ENCODE results near the gene INPPL1.
A peak's percentile ranks its signal among the peaks of the same experiment; 100 is the strongest.

DNA sequence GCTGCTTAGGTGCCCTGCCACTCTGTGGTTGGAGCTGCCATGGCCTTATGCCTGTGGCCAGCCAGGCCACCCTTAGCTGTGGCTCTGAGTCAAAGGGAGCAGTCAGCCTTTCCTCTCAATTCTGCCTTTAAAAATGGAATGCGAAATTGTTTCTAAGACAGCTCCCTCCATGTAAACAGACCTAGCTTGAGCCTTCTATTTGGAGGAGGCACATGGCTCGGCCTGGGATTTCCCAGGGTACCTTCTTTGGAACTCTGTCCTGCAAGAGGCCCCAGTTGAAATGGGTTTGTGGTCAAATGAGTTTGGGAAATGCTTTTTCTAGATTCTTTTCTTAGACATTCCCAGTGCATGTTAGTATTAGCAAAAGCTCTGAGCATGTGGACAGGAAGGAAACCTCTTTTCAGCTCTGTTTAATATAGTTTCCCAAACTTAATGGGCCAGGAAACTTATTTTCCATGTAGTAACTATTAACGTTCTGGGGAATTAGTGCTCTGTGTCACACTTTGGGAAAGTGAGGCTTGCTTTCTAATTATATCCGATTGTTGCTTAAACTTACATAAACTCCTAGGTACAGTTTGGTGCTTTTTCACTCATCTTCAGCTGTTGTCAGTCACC is 11.6 kb downstream of the INPPL1 start:
- TF ChIP-seq ZFP3 (CRISPR knock-in tag; IDR thresholded peaks at IDR 0.05) (no peak), RARB (CRISPR knock-in tag; IDR thresholded peaks at IDR 0.05) (peak; percentile 20; the same call in 1 of the 2 replicates), CSDC2 (CRISPR knock-in tag; IDR thresholded peaks at IDR 0.05) (no peak), ZNF8 (CRISPR knock-in tag; IDR thresholded peaks at IDR 0.05) (no peak; the same call in 1 of the 2 replicates), ARNTL (CRISPR knock-in tag; IDR thresholded peaks at IDR 0.05; ENCODE audit: borderline replicate concordance, low read depth) (no peak; the same call in 1 of the 2 replicates), TOX (CRISPR knock-in tag; IDR thresholded peaks at IDR 0.05; ENCODE audit: borderline replicate concordance) (no peak), ISL1 (CRISPR knock-in tag; IDR thresholded peaks at IDR 0.05) (no peak), ZC3H10 (CRISPR knock-in tag; IDR thresholded peaks at IDR 0.05) (peak; percentile 55; the same call in 1 of the 2 replicates), TCF4 (CRISPR knock-in tag; IDR thresholded peaks at IDR 0.05; ENCODE audit: borderline replicate concordance) (peak; percentile 12; the same call in 1 of the 2 replicates)
- TF ChIP-seq, protein P1, sequence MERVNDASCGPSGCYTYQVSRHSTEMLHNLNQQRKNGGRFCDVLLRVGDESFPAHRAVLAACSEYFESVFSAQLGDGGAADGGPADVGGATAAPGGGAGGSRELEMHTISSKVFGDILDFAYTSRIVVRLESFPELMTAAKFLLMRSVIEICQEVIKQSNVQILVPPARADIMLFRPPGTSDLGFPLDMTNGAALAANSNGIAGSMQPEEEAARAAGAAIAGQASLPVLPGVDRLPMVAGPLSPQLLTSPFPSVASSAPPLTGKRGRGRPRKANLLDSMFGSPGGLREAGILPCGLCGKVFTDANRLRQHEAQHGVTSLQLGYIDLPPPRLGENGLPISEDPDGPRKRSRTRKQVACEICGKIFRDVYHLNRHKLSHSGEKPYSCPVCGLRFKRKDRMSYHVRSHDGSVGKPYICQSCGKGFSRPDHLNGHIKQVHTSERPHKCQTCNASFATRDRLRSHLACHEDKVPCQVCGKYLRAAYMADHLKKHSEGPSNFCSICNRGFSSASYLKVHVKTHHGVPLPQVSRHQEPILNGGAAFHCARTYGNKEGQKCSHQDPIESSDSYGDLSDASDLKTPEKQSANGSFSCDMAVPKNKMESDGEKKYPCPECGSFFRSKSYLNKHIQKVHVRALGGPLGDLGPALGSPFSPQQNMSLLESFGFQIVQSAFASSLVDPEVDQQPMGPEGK (CRISPR knock-in tag; IDR thresholded peaks at IDR 0.05; ENCODE audit: borderline replicate concordance) = no peak
- TF ChIP-seq, protein P2, sequence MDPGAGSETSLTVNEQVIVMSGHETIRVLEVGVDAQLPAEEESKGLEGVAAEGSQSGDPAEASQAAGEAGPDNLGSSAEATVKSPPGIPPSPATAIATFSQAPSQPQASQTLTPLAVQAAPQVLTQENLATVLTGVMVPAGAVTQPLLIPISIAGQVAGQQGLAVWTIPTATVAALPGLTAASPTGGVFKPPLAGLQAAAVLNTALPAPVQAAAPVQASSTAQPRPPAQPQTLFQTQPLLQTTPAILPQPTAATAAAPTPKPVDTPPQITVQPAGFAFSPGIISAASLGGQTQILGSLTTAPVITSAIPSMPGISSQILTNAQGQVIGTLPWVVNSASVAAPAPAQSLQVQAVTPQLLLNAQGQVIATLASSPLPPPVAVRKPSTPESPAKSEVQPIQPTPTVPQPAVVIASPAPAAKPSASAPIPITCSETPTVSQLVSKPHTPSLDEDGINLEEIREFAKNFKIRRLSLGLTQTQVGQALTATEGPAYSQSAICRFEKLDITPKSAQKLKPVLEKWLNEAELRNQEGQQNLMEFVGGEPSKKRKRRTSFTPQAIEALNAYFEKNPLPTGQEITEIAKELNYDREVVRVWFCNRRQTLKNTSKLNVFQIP (CRISPR knock-in tag; IDR thresholded peaks at IDR 0.05; ENCODE audit: borderline replicate concordance, low read depth) = no peak
- TF ChIP-seq, protein P3, sequence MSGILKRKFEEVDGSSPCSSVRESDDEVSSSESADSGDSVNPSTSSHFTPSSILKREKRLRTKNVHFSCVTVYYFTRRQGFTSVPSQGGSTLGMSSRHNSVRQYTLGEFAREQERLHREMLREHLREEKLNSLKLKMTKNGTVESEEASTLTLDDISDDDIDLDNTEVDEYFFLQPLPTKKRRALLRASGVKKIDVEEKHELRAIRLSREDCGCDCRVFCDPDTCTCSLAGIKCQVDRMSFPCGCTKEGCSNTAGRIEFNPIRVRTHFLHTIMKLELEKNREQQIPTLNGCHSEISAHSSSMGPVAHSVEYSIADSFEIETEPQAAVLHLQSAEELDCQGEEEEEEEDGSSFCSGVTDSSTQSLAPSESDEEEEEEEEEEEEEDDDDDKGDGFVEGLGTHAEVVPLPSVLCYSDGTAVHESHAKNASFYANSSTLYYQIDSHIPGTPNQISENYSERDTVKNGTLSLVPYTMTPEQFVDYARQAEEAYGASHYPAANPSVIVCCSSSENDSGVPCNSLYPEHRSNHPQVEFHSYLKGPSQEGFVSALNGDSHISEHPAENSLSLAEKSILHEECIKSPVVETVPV (CRISPR knock-in tag; IDR thresholded peaks at IDR 0.05) = peak; percentile 73
- TF ChIP-seq, protein P4, sequence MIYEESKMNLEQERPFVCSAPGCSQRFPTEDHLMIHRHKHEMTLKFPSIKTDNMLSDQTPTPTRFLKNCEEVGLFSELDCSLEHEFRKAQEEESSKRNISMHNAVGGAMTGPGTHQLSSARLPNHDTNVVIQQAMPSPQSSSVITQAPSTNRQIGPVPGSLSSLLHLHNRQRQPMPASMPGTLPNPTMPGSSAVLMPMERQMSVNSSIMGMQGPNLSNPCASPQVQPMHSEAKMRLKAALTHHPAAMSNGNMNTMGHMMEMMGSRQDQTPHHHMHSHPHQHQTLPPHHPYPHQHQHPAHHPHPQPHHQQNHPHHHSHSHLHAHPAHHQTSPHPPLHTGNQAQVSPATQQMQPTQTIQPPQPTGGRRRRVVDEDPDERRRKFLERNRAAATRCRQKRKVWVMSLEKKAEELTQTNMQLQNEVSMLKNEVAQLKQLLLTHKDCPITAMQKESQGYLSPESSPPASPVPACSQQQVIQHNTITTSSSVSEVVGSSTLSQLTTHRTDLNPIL (CRISPR knock-in tag; IDR thresholded peaks at IDR 0.05; ENCODE audit: low read depth) = peak; percentile 38; the same call in 1 of the 2 replicates
